ENCODE data around the gene BCAP31.
"Not testable (repeated sequence)": the region's sequence is repeated elsewhere in the genome, so short reads cannot be mapped to it uniquely, and the experiment has no call there.

BCAP31 gene

GRCh38 chrX:153694687-153695270 is 29.4 kb downstream of the BCAP31 start:
- no peak for DNase-seq (ENCODE audit: low read depth)

- DNase-seq (ENCODE audit: low read depth), result not testable (repeated sequence)
Measured at GRCh38 chrX:153694256-153694655, 29.9 kb downstream of the BCAP31 start.

- DNase-seq (ENCODE audit: low read depth), result no peak
Measured at GRCh38 chrX:153693216-153694086, 30.7 kb downstream of the BCAP31 start.

GRCh38 chrX:153692611-153693156 is 31.5 kb downstream of the BCAP31 start:
- DNase-seq (ENCODE audit: low read depth), result no peak

- DNase-seq (ENCODE audit: low read depth), result no peak
Measured at GRCh38 chrX:153692003-153692402, 32.2 kb downstream of the BCAP31 start.

- not testable (repeated sequence) for DNase-seq (ENCODE audit: low read depth)
Measured at GRCh38 chrX:153691032-153691827, 33.0 kb downstream of the BCAP31 start.

GRCh38 chrX:153690466-153690865 is 33.7 kb downstream of the BCAP31 start:
- no peak for DNase-seq (ENCODE audit: low read depth)

GRCh38 chrX:153689654-153690465 is 34.3 kb downstream of the BCAP31 start:
- DNase-seq (ENCODE audit: low read depth), result no peak

- no peak for DNase-seq (ENCODE audit: low read depth)
Measured at GRCh38 chrX:153688911-153689590, 35.1 kb downstream of the BCAP31 start.

- no peak for DNase-seq (ENCODE audit: low read depth)
Measured at GRCh38 chrX:153688506-153688905, 35.7 kb downstream of the BCAP31 start.

GRCh38 chrX:153688071-153688470 is 36.1 kb downstream of the BCAP31 start:
- DNase-seq (ENCODE audit: low read depth), result no peak

GRCh38 chrX:153687121-153688039 is 36.8 kb downstream of the BCAP31 start, which contains the start of gene SLC6A8:
SLC6A8 (plus strand) TSS chrX:153687926; CDS start chrX:153688575, 649 bp downstream.
- DNase-seq (ENCODE audit: low read depth), result peak; percentile 10

GRCh38 chrX:153686711-153687110 is 37.5 kb downstream of the BCAP31 start:
- no peak for DNase-seq (ENCODE audit: low read depth)

GRCh38 chrX:153685751-153686696 is 38.2 kb downstream of the BCAP31 start:
- no peak for DNase-seq (ENCODE audit: low read depth)

- no peak for DNase-seq (ENCODE audit: low read depth)
Measured at GRCh38 chrX:153685156-153685536, 39.0 kb downstream of the BCAP31 start.

- DNase-seq (ENCODE audit: low read depth), result no peak
Measured at GRCh38 chrX:153684467-153685155, 39.6 kb downstream of the BCAP31 start.

GRCh38 chrX:153683486-153683885 is 40.7 kb downstream of the BCAP31 start:
- DNase-seq (ENCODE audit: low read depth), result not testable (repeated sequence)

GRCh38 chrX:153681175-153681574 is 43.0 kb downstream of the BCAP31 start:
- no peak for DNase-seq (ENCODE audit: low read depth)
